K562 (cell line): ENCODE data around the gene SMAD1. TPM values are rescaled to one million over a fixed set of nuclear protein-coding genes. Genes with fewer than 3 reads are reported as not detected.

Experiments used
- ATAC-seq: fragments of 200-7000 bp; cut with Tn5 transposase; 3 replicates; pipeline ENCODE4 v1.9.1; 2020; ENCODE audit warnings: moderate library complexity
- BruUV-seq: library from RNA; stranded (reverse); fragments of 400-500 nt; replicated peaks from 2 replicates; lab custom pipeline; 2021; lab: Mats Ljungman, UMichigan
- CTCF ChIA-PET: fragments of 300-600 bp; formaldehyde crosslinking; extraction: SDS; loops from one replicate; lab custom pipeline; 2021; ENCODE audit warnings: low intra/inter-chr PET ratio; lab: Yijun Ruan, JAX
- POLR2A ChIA-PET: fragments of 300-600, 350-650 bp; sonication (Branson Sonifier 250); formaldehyde crosslinking; extraction: SDS; loops from one replicate; lab custom pipeline; 2021; ENCODE audit warnings: antibody characterized with exemption, inconsistent platforms; lab: Yijun Ruan, JAX
- DNase-seq, 4 experiments: peaks; one replicate each; pipeline versions ENCODE4 v3.0.0 to v3.0.0-alpha.2; 2011 to 2018; ENCODE audit warnings: low spot score in 3 of 4, mixed read lengths in 3 of 4; ENCODE audit errors: extremely low read depth in 1 of 4
- FAIRE-seq: peaks from 2 replicates; lab custom pipeline; 2011; peaks lifted over from hg19 to GRCh38; lab: Jason Lieb, UNC
- H2AFZ ChIP-seq: 2 replicates; pipeline ENCODE4 v1.6.0; 2011; ENCODE audit warnings: low read depth, low read length, control low read depth, inconsistent platforms
- H3K27ac ChIP-seq: fragments of 200-600 bp; 3 replicates; pipeline ENCODE4 v1.8.0; 2011; ENCODE audit warnings: low read depth, mild to moderate bottlenecking, control low read depth, inconsistent platforms, low read length, moderate library complexity, mixed read lengths; ENCODE audit errors: extremely low read depth
- H3K27me3 ChIP-seq, 2 experiments: fragments of 300-600 bp in 1 of 2; 2 replicates in 1 of 2; 3 replicates in 1 of 2; pipeline versions ENCODE4 v1.6.0 to v1.8.0; 2011; ENCODE audit warnings: inconsistent platforms in 2 of 2, low read length in 2 of 2, mild to moderate bottlenecking in 1 of 2, mixed read lengths in 1 of 2, moderate library complexity in 1 of 2; ENCODE audit not compliant: control insufficient read depth in 2 of 2, insufficient read depth in 2 of 2
- H3K36me3 ChIP-seq: fragments of 300-600 bp; 3 replicates; pipeline ENCODE4 v1.8.0; 2011; ENCODE audit warnings: mild to moderate bottlenecking, low read length, inconsistent platforms; ENCODE audit not compliant: control insufficient read depth, insufficient read depth
- H3K4me1 ChIP-seq, 2 experiments: fragments of 200-600 bp in 1 of 2; replicated peaks in 1 of 2; 2 replicates in 1 of 2; 3 replicates in 1 of 2; pipeline versions ENCODE4 v1.5.1 to v1.8.0; 2011; ENCODE audit warnings: inconsistent platforms in 2 of 2, low read length in 2 of 2, mild to moderate bottlenecking in 1 of 2, mixed read lengths in 1 of 2, moderate library complexity in 1 of 2; ENCODE audit not compliant: control insufficient read depth in 2 of 2, insufficient read depth in 2 of 2
- H3K4me2 ChIP-seq: 2 replicates; pipeline ENCODE4 v1.6.1; 2011; ENCODE audit warnings: low read length, control low read depth, inconsistent platforms, mixed read lengths; ENCODE audit not compliant: insufficient read depth
- H3K4me3 ChIP-seq: fragments of 200-600 bp; sonication (generic), shearing (Covaris generic); 2 replicates; pipeline ENCODE4 v1.5.1; 2016; ENCODE audit warnings: control low read depth, inconsistent platforms
- H3K79me2 ChIP-seq: fragments of 200-600 bp; 3 replicates; pipeline ENCODE4 v1.8.0; 2011; ENCODE audit warnings: low read length, inconsistent platforms; ENCODE audit not compliant: control insufficient read depth, insufficient read depth
- H3K9ac ChIP-seq, 2 experiments: 2 replicates each; pipeline versions ENCODE4 v1.6.0 to v1.6.1; 2011; ENCODE audit warnings: low read depth in 2 of 2, low read length in 2 of 2, control low read depth in 1 of 2, inconsistent platforms in 1 of 2, mild to moderate bottlenecking in 1 of 2, mixed read lengths in 1 of 2; ENCODE audit not compliant: insufficient read depth in 1 of 2
- H3K9me1 ChIP-seq: one replicate; pipeline ENCODE4 v1.6.0; 2011; ENCODE audit warnings: inconsistent platforms, mild to moderate bottlenecking, low read length, moderate library complexity; ENCODE audit not compliant: control insufficient read depth, insufficient read depth
- H3K9me3 ChIP-seq: replicated peaks from 2 replicates; pipeline ENCODE4 v1.5.1; 2011; ENCODE audit warnings: low read depth, low read length, inconsistent platforms; ENCODE audit not compliant: control insufficient read depth, insufficient read depth
- H4K20me1 ChIP-seq: replicated peaks from 2 replicates; pipeline ENCODE4 v1.6.1; 2011; ENCODE audit warnings: low read length, inconsistent platforms, mixed read lengths; ENCODE audit not compliant: control insufficient read depth, insufficient read depth
- KLF1 ChIP-seq: fragments of 450-650 bp; IDR thresholded peaks from 2 replicates; pipeline ENCODE4 v1.6.1; 2016; ENCODE audit warnings: missing genetic modification characterization, missing compliant biosample characterization
- LEF1 ChIP-seq: fragments of 450-650 bp; IDR thresholded peaks from 2 replicates; pipeline ENCODE4 v1.6.1; 2016; ENCODE audit warnings: mild to moderate bottlenecking
- MCM2 ChIP-seq: fragments of 450-650 bp; IDR thresholded peaks from 2 replicates; pipeline ENCODE4 v1.6.1; 2017; ENCODE audit warnings: low read depth, mild to moderate bottlenecking
- NCOA2 ChIP-seq, 2 experiments: fragments of 450-650 bp; IDR thresholded peaks; 2 replicates each; pipeline ENCODE4 v1.6.1; 2018; ENCODE audit warnings: mild to moderate bottlenecking in 2 of 2, moderate library complexity in 1 of 2; ENCODE audit not compliant: partially characterized antibody in 2 of 2
- NUFIP1 ChIP-seq: fragments of 450-650 bp; IDR thresholded peaks from 2 replicates; pipeline ENCODE4 v1.6.1; 2018; ENCODE audit not compliant: partially characterized antibody
- PTTG1 ChIP-seq: fragments of 450-650 bp; IDR thresholded peaks from 2 replicates; pipeline ENCODE4 v1.6.1; 2016; ENCODE audit warnings: low read depth, mild to moderate bottlenecking, missing genetic modification characterization, missing compliant biosample characterization
- ZNF133 ChIP-seq: fragments of 250-450 bp; sonication (Bioruptor Pico); IDR thresholded peaks from 2 replicates; pipeline ENCODE4 v1.4.0; 2020; ENCODE audit warnings: mild to moderate bottlenecking
- ZNF217 ChIP-seq: sonication (generic); formaldehyde crosslinking; IDR thresholded peaks from 2 replicates; pipeline ENCODE4 v1.8.0; 2022; ENCODE audit warnings: mild to moderate bottlenecking, missing genetic modification reagents
- WGBS: fragments of 100-300 bp; shearing (Covaris generic); methylation state at CpG from one replicate; pipeline ENCODE4 v1.1.6; 2016; ENCODE audit warnings: low coverage, mixed read lengths; ENCODE audit not compliant: insufficient coverage; ENCODE audit errors: missing lambda C conversion rate; 5-methylcytosine and 5-hydroxymethylcytosine counted together
- in situ Hi-C: fragments of 300-500 bp; cut with MboI; formaldehyde crosslinking; loops from 4 replicates; pipeline ENCODE4 v1.15.0; 2018; ENCODE audit warnings: inconsistent platforms, mixed read lengths
- intact Hi-C: fragments of 100-400 bp; cut with micrococcal nuclease; formaldehyde crosslinking; loops from 2 replicates; pipeline ENCODE4 v1.14.2; 2022
- polyA plus RNA-seq, 8 experiments: library from polyadenylated mRNA; depleted of rRNA in 4 of 8; stranded (reverse) in 5 of 8; unstranded in 3 of 8; fragments of >200 nt; fragmentation: Nextera tagmentation in 2 of 8; fragmentation: Illumina TruSeq in 1 of 8; extraction: Ambion mirVana in 2 of 8; extraction: Trizol in 1 of 8; gene quantifications; 2 replicates each; pipeline versions ENCODE4 v1.2.1 to v1.2.3, GENCODE V29; 2011 to 2014; ENCODE audit warnings: inconsistent platforms in 1 of 8, missing spikeins in 1 of 8
- total RNA-seq, 7 experiments: library from RNA; depleted of rRNA in 6 of 7; stranded (reverse); fragments of >200 nt in 6 of 7; fragmentation: Illumina TruSeq in 2 of 7; extraction: Trizol in 2 of 7; gene quantifications; 2 replicates each; pipeline versions ENCODE4 v1.2.1 to v1.2.3, GENCODE V29; 2011 to 2021; ENCODE audit warnings: low replicate concordance in 1 of 7
- TF ChIP-seq, protein P1 (sequence below): fragments of 200-800 bp; sonication (Bioruptor generic); IDR thresholded peaks from 2 replicates; pipeline ENCODE4 v1.6.1; 2016; ENCODE audit warnings: missing genetic modification characterization, missing compliant biosample characterization
- TF ChIP-seq, protein P2 (sequence below): fragments of 450-650 bp; IDR thresholded peaks from 2 replicates; pipeline ENCODE4 v1.7.0; 2016; ENCODE audit warnings: borderline replicate concordance
- TF ChIP-seq, protein P3 (sequence below): sonication (generic); formaldehyde crosslinking; IDR thresholded peaks from 2 replicates; pipeline ENCODE4 v1.9.0; 2022; ENCODE audit warnings: mild to moderate bottlenecking, missing genetic modification reagents
- TF ChIP-seq, protein P4 (sequence below), 2 experiments: fragments of 250-450 bp in 1 of 2; fragments of 450-650 bp in 1 of 2; sonication (Bioruptor Pico) in 1 of 2; IDR thresholded peaks; 2 replicates each; pipeline versions ENCODE4 v1.6.1 to v1.8.0; 2016 to 2021; ENCODE audit warnings: mild to moderate bottlenecking in 2 of 2, moderate library complexity in 2 of 2, missing compliant biosample characterization in 1 of 2, missing genetic modification characterization in 1 of 2

SMAD1 gene
- total and polyA plus RNA-seq, 9 of the 15 experiments (the other 6 are each of a cell fraction or from before 2014, with no cell fraction given): 0.05 to 0.54 (median 0.21) TPM; not detected in 3

DNA sequence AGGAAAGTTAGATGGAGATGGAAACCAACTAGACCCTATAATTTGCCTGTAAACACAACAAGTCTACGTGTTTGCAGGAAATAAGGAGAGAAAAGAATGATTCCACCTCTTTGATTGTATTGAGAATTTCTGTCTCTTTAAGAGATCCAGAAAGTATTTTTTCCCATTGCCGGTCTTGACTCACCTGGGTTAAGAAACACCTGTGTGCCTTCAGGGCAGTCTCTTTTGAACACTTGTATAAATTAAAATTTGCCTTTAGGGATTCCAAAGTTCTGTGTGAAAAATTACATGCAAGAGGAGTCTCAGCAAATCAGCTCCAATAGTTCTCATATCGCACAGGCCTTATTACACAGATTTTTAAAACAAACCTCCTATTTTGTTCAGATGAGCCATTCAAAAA, 46.0 kb upstream of the SMAD1 start (continued):
- TF ChIP-seq, protein P1, sequence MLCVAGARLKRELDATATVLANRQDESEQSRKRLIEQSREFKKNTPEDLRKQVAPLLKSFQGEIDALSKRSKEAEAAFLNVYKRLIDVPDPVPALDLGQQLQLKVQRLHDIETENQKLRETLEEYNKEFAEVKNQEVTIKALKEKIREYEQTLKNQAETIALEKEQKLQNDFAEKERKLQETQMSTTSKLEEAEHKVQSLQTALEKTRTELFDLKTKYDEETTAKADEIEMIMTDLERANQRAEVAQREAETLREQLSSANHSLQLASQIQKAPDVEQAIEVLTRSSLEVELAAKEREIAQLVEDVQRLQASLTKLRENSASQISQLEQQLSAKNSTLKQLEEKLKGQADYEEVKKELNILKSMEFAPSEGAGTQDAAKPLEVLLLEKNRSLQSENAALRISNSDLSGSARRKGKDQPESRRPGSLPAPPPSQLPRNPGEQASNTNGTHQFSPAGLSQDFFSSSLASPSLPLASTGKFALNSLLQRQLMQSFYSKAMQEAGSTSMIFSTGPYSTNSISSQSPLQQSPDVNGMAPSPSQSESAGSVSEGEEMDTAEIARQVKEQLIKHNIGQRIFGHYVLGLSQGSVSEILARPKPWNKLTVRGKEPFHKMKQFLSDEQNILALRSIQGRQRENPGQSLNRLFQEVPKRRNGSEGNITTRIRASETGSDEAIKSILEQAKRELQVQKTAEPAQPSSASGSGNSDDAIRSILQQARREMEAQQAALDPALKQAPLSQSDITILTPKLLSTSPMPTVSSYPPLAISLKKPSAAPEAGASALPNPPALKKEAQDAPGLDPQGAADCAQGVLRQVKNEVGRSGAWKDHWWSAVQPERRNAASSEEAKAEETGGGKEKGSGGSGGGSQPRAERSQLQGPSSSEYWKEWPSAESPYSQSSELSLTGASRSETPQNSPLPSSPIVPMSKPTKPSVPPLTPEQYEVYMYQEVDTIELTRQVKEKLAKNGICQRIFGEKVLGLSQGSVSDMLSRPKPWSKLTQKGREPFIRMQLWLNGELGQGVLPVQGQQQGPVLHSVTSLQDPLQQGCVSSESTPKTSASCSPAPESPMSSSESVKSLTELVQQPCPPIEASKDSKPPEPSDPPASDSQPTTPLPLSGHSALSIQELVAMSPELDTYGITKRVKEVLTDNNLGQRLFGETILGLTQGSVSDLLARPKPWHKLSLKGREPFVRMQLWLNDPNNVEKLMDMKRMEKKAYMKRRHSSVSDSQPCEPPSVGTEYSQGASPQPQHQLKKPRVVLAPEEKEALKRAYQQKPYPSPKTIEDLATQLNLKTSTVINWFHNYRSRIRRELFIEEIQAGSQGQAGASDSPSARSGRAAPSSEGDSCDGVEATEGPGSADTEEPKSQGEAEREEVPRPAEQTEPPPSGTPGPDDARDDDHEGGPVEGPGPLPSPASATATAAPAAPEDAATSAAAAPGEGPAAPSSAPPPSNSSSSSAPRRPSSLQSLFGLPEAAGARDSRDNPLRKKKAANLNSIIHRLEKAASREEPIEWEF (CRISPR knock-in tag): no peak
- TF ChIP-seq PTTG1 (tag): no peak

DNA sequence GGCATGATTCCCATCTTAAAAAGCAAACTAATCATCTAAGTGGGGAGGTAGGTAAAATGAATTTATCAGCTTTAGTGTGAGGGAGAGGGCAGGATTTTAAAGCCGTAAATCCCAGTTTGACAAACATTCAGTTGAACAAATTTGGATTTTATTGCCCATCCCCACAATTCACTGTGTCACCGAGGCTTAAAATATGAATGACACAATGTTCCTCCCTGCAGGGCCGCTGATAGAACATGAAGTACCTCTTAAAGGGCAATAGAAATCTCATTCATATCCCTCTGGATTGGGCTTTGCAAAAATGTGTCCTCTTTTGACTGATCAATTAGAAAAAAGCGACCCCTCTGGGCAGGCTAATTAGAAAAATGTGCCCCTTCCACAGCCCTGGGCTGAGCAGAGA, 45.5 kb upstream of the SMAD1 start:
- in situ Hi-C loops: no loop called here
- Histone ChIP-seq H3K4me1 (no peaks in the 10 kb centered on the region), H2AFZ (no peak overlapping the region), H3K79me2 (no peaks in the 10 kb centered on the region), H3K4me2 (no peak overlapping the region), H3K27ac (no peak overlapping the region), H3K36me3 (no peaks in the 10 kb centered on the region), H3K9ac (no peak overlapping the region), H4K20me1 (no peaks in the 10 kb centered on the region), H3K4me3 (no peak overlapping the region), H3K9me1 (no peaks in the 10 kb centered on the region), H3K9me3 (no peaks in the 10 kb centered on the region), H3K27me3 (no peaks in the 10 kb centered on the region)
- FAIRE-seq (no peak), ATAC-seq (no peak), DNase-seq (no peak)
- WGBS: 0% methylated on average over 4 of the region's 4 CpGs
- ChIA-PET CTCF (no interaction called here), POLR2A (no interaction called here)
- intact Hi-C loops: no loop called here
- BruUV-seq: no TSS peak
- TF ChIP-seq, protein P2, sequence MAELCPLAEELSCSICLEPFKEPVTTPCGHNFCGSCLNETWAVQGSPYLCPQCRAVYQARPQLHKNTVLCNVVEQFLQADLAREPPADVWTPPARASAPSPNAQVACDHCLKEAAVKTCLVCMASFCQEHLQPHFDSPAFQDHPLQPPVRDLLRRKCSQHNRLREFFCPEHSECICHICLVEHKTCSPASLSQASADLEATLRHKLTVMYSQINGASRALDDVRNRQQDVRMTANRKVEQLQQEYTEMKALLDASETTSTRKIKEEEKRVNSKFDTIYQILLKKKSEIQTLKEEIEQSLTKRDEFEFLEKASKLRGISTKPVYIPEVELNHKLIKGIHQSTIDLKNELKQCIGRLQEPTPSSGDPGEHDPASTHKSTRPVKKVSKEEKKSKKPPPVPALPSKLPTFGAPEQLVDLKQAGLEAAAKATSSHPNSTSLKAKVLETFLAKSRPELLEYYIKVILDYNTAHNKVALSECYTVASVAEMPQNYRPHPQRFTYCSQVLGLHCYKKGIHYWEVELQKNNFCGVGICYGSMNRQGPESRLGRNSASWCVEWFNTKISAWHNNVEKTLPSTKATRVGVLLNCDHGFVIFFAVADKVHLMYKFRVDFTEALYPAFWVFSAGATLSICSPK: no peak
- no peak for TF ChIP-seq MCM2
- no peak for TF ChIP-seq KLF1 (tag)
- no peak for TF ChIP-seq NCOA2 (IDR thresholded peaks at IDR 0.05; ENCODE audit: partially characterized antibody in 2 of 2)
- no peak for TF ChIP-seq LEF1
- TF ChIP-seq ZNF133 (CRISPR knock-in tag): no peak
- TF ChIP-seq, protein P3, sequence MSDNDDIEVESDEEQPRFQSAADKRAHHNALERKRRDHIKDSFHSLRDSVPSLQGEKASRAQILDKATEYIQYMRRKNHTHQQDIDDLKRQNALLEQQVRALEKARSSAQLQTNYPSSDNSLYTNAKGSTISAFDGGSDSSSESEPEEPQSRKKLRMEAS (CRISPR knock-in tag): no peak
- no peak for TF ChIP-seq ZNF217 (CRISPR knock-in tag)
- TF ChIP-seq NUFIP1: no peak
- TF ChIP-seq, protein P4, sequence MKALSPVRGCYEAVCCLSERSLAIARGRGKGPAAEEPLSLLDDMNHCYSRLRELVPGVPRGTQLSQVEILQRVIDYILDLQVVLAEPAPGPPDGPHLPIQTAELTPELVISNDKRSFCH (CRISPR knock-in tag; IDR thresholded peaks at IDR 0.05): no peak
- TF ChIP-seq, protein P4 (tag; IDR thresholded peaks at IDR 0.05): no peak
